VCaP (cell line): ENCODE data around the gene CNTFR.

Experiments
- H3K27ac ChIP-seq: fragments of 450-650 bp; 2 replicates; pipeline ENCODE4 v1.5.1; 2017
- TF ChIP-seq, protein P1 (sequence below): fragments of 450-650 bp; conservative IDR thresholded peaks from 2 replicates; pipeline ENCODE4 v1.5.1; 2017; ENCODE audit warnings: mild to moderate bottlenecking, moderate library complexity

Gene CNTFR

DNA sequence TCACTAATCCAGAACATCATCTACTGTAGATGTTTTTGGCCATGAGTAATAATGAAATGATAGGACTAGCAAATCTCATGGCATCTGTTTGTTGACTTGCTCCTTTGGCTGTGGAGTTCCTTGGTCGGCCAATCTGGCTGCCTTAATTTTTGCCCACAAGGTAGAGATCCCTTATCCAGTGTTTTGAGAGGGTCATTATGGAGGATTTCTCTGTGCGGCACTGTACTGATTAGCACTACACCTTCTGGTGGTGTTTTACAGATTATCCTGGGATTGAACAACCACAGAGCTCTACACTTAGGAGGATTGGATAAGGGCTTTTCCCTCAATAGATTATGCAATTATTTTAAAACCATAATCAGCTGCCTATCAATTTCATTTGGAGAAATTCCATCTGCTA, 63.5 kb downstream of the CNTFR start:
- TF ChIP-seq, protein P1, sequence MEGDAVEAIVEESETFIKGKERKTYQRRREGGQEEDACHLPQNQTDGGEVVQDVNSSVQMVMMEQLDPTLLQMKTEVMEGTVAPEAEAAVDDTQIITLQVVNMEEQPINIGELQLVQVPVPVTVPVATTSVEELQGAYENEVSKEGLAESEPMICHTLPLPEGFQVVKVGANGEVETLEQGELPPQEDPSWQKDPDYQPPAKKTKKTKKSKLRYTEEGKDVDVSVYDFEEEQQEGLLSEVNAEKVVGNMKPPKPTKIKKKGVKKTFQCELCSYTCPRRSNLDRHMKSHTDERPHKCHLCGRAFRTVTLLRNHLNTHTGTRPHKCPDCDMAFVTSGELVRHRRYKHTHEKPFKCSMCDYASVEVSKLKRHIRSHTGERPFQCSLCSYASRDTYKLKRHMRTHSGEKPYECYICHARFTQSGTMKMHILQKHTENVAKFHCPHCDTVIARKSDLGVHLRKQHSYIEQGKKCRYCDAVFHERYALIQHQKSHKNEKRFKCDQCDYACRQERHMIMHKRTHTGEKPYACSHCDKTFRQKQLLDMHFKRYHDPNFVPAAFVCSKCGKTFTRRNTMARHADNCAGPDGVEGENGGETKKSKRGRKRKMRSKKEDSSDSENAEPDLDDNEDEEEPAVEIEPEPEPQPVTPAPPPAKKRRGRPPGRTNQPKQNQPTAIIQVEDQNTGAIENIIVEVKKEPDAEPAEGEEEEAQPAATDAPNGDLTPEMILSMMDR: no peak
- no peak overlapping the region for H3K27ac ChIP-seq

DNA sequence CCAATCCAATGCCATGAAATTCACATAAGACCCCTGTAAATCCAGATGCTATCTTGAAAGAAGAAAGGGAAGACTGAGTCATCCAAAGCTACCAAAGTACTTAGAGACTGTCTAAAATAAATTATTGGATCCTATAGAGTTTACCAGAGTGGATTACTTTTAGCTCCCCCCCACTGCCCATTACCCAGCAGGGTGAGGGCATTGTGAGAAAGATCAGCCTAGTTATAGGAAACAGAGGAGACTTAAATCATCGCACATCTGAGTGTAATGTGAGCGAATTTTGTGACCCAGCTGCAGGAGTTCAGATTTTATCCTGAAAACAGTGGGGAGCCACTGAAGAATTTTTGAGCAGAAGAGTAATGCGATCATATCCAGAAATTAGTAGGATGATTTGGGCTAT, 65.2 kb downstream of the CNTFR start:
- TF ChIP-seq, protein P1: no peak
- H3K27ac ChIP-seq: no peak overlapping the region

DNA sequence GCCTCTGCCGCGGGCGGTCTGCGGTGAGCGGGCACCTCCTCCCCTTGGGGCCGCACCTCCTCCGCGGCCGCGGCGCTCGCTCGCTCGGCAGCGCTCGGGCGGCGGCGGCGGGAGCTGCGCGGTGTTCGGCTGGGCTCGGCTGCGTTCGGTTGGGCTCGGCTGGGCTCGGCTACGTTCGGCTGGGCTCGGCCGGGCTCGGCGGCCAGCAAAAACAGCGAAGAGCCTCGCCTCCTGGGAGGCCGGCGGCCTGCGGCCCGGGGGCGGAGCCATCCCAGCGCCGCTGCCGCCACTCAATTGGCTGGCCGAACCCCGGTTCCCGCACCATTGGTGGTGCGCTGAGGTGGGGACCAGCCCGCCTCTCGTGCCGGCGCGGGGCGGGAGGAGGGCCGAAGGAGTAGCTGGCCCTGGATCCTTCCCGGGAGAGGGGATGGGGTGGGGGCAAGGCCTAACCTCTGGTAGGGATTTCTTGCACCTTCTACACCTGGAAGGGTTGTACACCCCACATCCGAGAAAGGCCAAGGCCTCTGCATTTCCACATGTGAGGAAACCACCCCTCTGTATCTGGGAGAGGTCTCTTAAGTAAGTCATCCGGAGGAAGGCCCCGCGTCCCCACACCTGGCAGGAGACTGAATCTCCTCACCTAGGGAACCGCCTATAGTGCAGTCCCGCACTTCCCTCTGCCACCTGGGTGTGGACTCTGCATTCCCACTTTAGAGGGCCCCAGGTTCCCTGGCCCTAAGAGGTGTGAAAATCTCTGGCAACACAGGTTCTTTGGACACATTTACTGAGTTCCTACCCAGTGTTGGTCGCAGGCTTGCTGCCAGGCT, 66.3 kb downstream of the CNTFR start, which contains the start of gene ENHO:
Gene ENHO (minus strand): TSS at position 20 of the 827 bp plus-strand sequence. CDS start 1,295 bp downstream, outside the sequence.
- TF ChIP-seq, protein P1: no peak
- peak within 1 kb of the TSS; percentile 53; the same call in 1 of the 2 replicates for H3K27ac ChIP-seq

DNA sequence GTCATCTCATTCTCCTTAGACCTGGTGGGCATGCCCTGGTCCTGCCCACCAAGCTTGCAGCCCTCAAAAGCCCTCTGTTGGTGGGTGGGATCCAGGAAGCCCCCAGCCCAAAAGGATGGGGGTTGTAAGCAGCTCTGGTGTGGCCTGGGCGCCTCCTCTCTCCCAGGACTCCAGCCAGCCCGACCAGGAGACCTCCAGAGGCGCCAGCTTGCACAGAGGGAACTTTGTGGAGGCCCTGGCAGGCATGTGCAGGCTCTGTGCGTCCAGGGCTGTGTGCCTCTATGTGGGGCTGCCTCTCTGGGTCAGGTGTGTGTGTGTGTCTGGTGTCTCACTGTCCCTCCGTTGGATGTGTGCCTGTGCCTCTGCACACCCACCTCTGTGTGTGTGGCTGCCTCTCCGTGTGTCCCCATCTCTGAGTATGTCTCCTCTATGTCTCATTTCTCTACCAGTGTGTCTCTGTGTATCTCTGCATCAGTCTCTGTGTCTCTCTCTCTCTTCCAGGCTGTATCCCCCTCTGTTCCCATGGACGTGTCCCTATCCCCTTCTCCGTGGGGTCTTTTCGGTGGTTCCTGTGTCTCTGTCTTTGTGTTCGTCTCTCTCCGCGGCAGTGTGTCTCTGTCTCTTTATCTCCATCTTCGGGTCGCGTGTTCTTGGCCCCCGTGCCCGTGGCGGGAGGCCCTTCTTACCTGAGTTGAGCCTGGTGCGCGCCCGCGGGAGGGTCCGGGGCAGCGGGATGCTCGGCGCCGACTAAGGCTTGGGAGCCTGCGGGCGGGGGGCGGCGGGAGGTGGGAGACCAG, 67.2 kb downstream of the CNTFR start:
- peak overlapping the region; percentile 53; the same call in 1 of the 2 replicates for H3K27ac ChIP-seq
- TF ChIP-seq, protein P1: no peak

DNA sequence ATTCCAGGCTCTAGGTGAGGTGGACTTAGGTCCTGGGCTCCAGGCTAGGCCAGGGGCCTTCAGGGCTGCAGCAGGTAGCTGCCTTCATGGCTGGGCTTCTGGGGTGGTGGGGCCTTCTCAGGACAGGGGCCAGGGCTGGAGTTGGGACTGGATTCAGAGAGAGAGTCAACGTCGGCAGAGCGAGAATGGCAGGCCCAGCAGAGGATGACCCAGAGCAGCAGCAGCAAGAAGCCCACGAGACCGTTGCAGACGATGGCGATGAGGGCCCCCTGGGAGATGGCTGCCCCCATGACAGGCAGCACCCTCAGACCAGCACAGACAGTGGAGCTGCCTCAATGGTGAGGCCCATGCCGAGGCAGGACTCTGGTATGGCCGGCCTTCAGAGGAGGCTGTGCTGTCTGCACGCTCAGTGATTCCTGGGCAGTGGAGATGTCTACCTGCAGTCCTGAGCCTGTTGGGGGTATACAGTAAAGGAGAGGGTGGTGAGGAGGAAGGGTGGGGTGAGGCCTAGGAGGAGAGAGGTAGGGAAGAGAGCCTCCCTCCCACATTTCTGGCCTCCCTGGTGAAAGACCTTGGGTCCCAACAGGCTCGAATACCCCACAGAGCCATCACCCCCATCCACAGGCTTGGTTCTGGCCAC, 68.0 kb downstream of the CNTFR start:
- no peak overlapping the region for H3K27ac ChIP-seq
- TF ChIP-seq, protein P1: no peak

DNA sequence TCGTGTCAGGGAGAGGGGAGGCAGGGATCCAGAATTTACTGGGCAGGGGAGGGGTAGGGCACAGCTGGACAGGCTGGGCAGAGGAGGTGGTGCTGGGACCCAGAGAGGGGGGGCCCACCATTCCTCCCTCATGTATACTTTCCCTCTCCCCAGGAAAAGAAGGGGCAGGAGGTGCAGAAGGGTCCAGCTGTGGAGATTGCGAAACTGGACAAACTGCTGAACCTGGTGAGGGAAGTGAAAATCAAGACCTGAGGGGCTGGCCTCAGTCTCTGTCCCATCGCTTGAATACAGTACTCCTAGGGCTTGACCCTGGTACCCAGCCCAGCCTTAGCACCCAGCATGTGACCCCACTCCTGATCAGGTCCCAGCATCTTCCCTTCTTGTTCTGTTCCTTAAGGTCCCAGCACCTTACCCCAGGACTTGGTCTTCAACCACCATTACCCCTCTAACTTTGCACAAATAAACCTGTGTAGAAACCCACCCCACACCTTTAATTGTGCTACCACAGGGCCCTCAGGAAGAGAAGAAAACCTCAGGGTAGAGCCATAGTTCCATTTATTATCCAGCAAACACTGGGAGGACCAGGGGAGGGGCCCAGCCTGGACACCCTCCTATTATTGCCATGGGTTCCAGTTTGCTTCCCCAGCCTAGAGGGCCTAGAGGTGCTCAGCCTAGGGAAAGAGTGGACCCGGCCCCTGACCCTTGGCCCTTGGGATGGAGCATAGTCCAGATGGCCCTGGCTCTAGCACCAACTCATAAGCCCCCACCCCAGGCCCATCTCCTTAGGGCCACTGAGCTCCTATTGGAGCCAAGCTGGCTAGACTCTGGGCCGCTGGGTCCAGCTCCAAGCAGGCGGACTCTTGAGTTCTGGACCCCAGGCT, 68.8 kb downstream of the CNTFR start:
- TF ChIP-seq, protein P1: no peak
- no peak overlapping the region for H3K27ac ChIP-seq
